CD4-positive, alpha-beta memory T cell (primary cell): ENCODE results near the gene KRT71. TPM values are rescaled to one million over a fixed set of nuclear protein-coding genes. Genes with fewer than 3 reads are reported as not detected.
"Not testable (repeated sequence)": the region's sequence is repeated elsewhere in the genome, so short reads cannot be mapped to it uniquely, and the experiment has no call there.

Source experiments
- CTCF ChIA-PET: fragments of 350-600 bp; sonication (Branson Sonifier 250); formaldehyde crosslinking; loops from one replicate; lab custom pipeline; 2021; ENCODE audit warnings: inconsistent platforms; ENCODE audit not compliant: partially characterized antibody; lab: Charles Lee
- POLR2A ChIA-PET: fragments of 350-600 bp; sonication (Branson Sonifier 250); formaldehyde crosslinking; loops from one replicate; lab custom pipeline; 2021; ENCODE audit not compliant: partially characterized antibody; lab: Charles Lee
- DNase-seq, 5 donors: peaks; one replicate each; pipeline versions ENCODE4 v3.0.0 to v3.0.0-alpha.2; 2020 to 2022; ENCODE audit warnings: mixed read lengths in 1 of 5
- H3K27ac ChIP-seq: one replicate; pipeline ENCODE4 v1.7.0; 2013; ENCODE audit warnings: low read depth, low read length
- H3K27me3 ChIP-seq: 2 replicates; pipeline ENCODE4 v1.7.0; 2013; ENCODE audit warnings: mild to moderate bottlenecking, low read length, moderate library complexity; ENCODE audit not compliant: insufficient read depth
- H3K36me3 ChIP-seq: 2 replicates; pipeline ENCODE4 v1.7.0; 2013; ENCODE audit warnings: mild to moderate bottlenecking, low read length, moderate library complexity; ENCODE audit not compliant: insufficient read depth
- H3K4me1 ChIP-seq: 2 replicates; pipeline ENCODE4 v1.7.0; 2013; ENCODE audit warnings: mild to moderate bottlenecking, low read length, moderate library complexity; ENCODE audit not compliant: insufficient read depth
- H3K4me3 ChIP-seq, 2 donors: one replicate each; pipeline ENCODE4 v1.7.0; 2013; ENCODE audit warnings: low read length in 2 of 2, mild to moderate bottlenecking in 1 of 2
- H3K9me3 ChIP-seq, 2 donors: one replicate each; pipeline ENCODE4 v1.7.0; 2013; ENCODE audit warnings: low read length in 2 of 2, control low read depth in 1 of 2; ENCODE audit not compliant: control insufficient read depth in 1 of 2
- H3K27ac Mint-ChIP-seq, 7 donors: one replicate each; pipeline ENCODE4 v1.8.0; 2020 to 2021; ENCODE audit warnings: mixed read lengths in 7 of 7, mild to moderate bottlenecking in 6 of 7, inconsistent platforms in 3 of 7, moderate library complexity in 3 of 7
- H3K27me3 Mint-ChIP-seq, 2 donors: one replicate each; pipeline ENCODE4 v1.8.0; 2020 to 2021; ENCODE audit warnings: mixed read lengths in 2 of 2
- H3K36me3 Mint-ChIP-seq, 2 donors: one replicate each; pipeline ENCODE4 v1.8.0; 2020 to 2021; ENCODE audit warnings: mixed read lengths in 2 of 2, inconsistent platforms in 1 of 2, mild to moderate bottlenecking in 1 of 2
- H3K4me1 Mint-ChIP-seq, 4 donors: one replicate each; pipeline ENCODE4 v1.8.0; 2020 to 2021; ENCODE audit warnings: mixed read lengths in 4 of 4, mild to moderate bottlenecking in 1 of 4
- H3K4me3 Mint-ChIP-seq, 8 donors: one replicate each; pipeline ENCODE4 v1.8.0; 2020 to 2021; ENCODE audit warnings: mixed read lengths in 8 of 8, mild to moderate bottlenecking in 7 of 8, moderate library complexity in 6 of 8, inconsistent platforms in 3 of 8
- H3K9me3 Mint-ChIP-seq, 8 donors: one replicate each; pipeline ENCODE4 v1.8.0; 2020 to 2021; ENCODE audit warnings: mixed read lengths in 8 of 8, mild to moderate bottlenecking in 5 of 8, inconsistent platforms in 3 of 8, moderate library complexity in 1 of 8
- intact Hi-C: fragments of 100-400 bp; cut with micrococcal nuclease; formaldehyde crosslinking; loops from one replicate; pipeline ENCODE4 v1.15.1; 2023
- polyA plus RNA-seq, 2 donors: library from polyadenylated mRNA; unstranded; fragments of 300-500 nt; fragmentation: Illumina TruSeq; gene quantifications; one replicate each; pipeline ENCODE4 v1.2.3, GENCODE V29; 2021
- total RNA-seq, 2 experiments: library from RNA; stranded (reverse); gene quantifications; one replicate each; pipeline ENCODE4 v1.2.3, GENCODE V29; 2021

KRT71 gene
- total and polyA plus RNA-seq, 4 experiments from 2014 or later = not detected

GRCh38 chr12:52508211-52508610, 44.7 kb downstream of the KRT71 start:
- Histone ChIP-seq H3K9me3 (no peaks in the 10 kb centered on the region), H3K4me1 (no peaks in the 10 kb centered on the region), H3K36me3 (no peaks in the 10 kb centered on the region), H3K27ac (no peak overlapping the region), H3K27me3 (no peaks in the 10 kb centered on the region), H3K4me3 (no peak overlapping the region)
- ChIA-PET CTCF (interaction anchor here (1.3 kb wide), 1 partner anchor 351 kb away, joined by 3 read pairs; no protein-coding TSS in a partner anchor), POLR2A (no interaction called here)
- Mint-ChIP-seq H3K27me3 (peaks cover 22 to 24% of the 10 kb centered on the region in 2 donors), H3K9me3 (peaks cover 0 to 22% (median 12%) of the 10 kb centered on the region in 8 donors), H3K4me3 (no peak overlapping the region), H3K4me1 (no peaks in the 10 kb centered on the region), H3K27ac (no peak overlapping the region), H3K36me3 (no peaks in the 10 kb centered on the region)
- DNase-seq = no peak
- intact Hi-C loops = no loop called here

- intact Hi-C loops = loop anchor here (1.0 kb wide), 1 partner anchor 355 kb away; no protein-coding TSS in a partner anchor
- POLR2A ChIA-PET = no interaction called here
Observed at GRCh38 chr12:52506858-52507715, 45.9 kb downstream of the KRT71 start.

GRCh38 chr12:52502877-52503276, 50.1 kb downstream of the KRT71 start:
- Histone ChIP-seq H3K9me3 (no peaks in the 10 kb centered on the region), H3K4me3 (no peak overlapping the region), H3K27me3 (no peaks in the 10 kb centered on the region), H3K4me1 (no peaks in the 10 kb centered on the region), H3K27ac (no peak overlapping the region), H3K36me3 (no peaks in the 10 kb centered on the region)
- Mint-ChIP-seq H3K27me3 (peaks cover 11 to 21% of the 10 kb centered on the region in 2 donors), H3K9me3 (peaks cover 0 to 2% (median 0%) of the 10 kb centered on the region in 8 donors), H3K4me3 (no peak overlapping the region), H3K4me1 (no peaks in the 10 kb centered on the region), H3K36me3 (no peaks in the 10 kb centered on the region), H3K27ac (no peak overlapping the region)
- POLR2A ChIA-PET = no interaction called here
- CTCF ChIA-PET = no interaction called here
- no peak for DNase-seq
- intact Hi-C loops = no loop called here

More at GRCh38 chr12:52506858-52507715, 45.9 kb downstream of the KRT71 start:
- CTCF ChIA-PET = interaction anchor here (1.0 to 1.3 kb wide), 4 partner anchors 13 to 352 kb away, joined by 3 to 4 read pairs (median 3); partner anchors contain the start of gene KRT6A
- Mint-ChIP-seq H3K9me3 (peaks cover 0 to 20% (median 12%) of the 10 kb centered on the region in 8 donors), H3K4me3 (no peak overlapping the region), H3K27ac (no peak overlapping the region), H3K36me3 (no peaks in the 10 kb centered on the region), H3K27me3 (peaks cover 19 to 23% of the 10 kb centered on the region in 2 donors), H3K4me1 (no peaks in the 10 kb centered on the region)
- Histone ChIP-seq H3K4me1 (no peaks in the 10 kb centered on the region), H3K4me3 (no peak overlapping the region), H3K9me3 (no peaks in the 10 kb centered on the region), H3K27ac (no peak overlapping the region), H3K27me3 (no peaks in the 10 kb centered on the region), H3K36me3 (no peaks in the 10 kb centered on the region)
- peak in 2 of 5 donors; percentile 11 to 20 for DNase-seq

DNA sequence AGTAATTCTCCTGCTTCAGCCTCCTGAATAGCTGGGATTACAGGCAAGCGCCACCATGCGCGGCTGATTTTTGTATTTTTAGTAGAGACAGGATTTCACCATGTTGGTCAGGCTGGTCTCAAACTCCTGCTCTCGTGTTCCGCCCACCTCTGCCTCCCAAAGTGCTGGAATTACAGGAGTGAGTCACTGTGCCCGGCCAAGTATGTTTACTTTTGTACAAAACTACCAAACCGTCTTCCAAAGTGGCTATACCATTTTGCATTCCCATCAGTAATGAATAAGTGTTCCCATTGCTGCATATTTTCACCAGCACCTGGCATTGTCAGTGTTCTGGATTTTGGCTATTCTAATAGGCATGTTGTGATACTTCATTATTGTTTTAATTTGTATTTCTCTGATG, 51.5 kb downstream of the KRT71 start:
- CTCF ChIA-PET = no interaction called here
- H3K9me3 Mint-ChIP-seq = peaks cover 0 to 2% (median 0%) of the 10 kb centered on the region in 8 donors

GRCh38 chr12:52500574-52500973, 52.4 kb downstream of the KRT71 start:
- H3K4me1 Mint-ChIP-seq, CTCF ChIA-PET, H3K36me3 Mint-ChIP-seq, H3K4me3 ChIP-seq, H3K27me3 ChIP-seq, POLR2A ChIA-PET, H3K4me1 ChIP-seq, H3K9me3 Mint-ChIP-seq, H3K27ac Mint-ChIP-seq, H3K9me3 ChIP-seq, H3K4me3 Mint-ChIP-seq, H3K36me3 ChIP-seq, DNase-seq, H3K27ac ChIP-seq, intact Hi-C loops: not testable (repeated sequence)
- H3K27me3 Mint-ChIP-seq = peaks cover 12 to 13% of the 10 kb centered on the region in 2 donors

More for the DNA sequence above, 51.5 kb downstream of the KRT71 start:
- Mint-ChIP-seq H3K4me3 (no peak overlapping the region), H3K4me1 (no peaks in the 10 kb centered on the region), H3K27me3 (peaks cover 8 to 18% of the 10 kb centered on the region in 2 donors), H3K36me3 (no peaks in the 10 kb centered on the region), H3K27ac (no peak overlapping the region)
- H3K4me3 ChIP-seq = no peak overlapping the region
- no peaks in the 10 kb centered on the region for H3K9me3 ChIP-seq
- POLR2A ChIA-PET = no interaction called here
- DNase-seq = no peak
- H3K27ac ChIP-seq = no peak overlapping the region
- H3K36me3 ChIP-seq = no peaks in the 10 kb centered on the region
- H3K4me1 ChIP-seq = no peaks in the 10 kb centered on the region
- intact Hi-C loops = no loop called here
- no peaks in the 10 kb centered on the region for H3K27me3 ChIP-seq

- intact Hi-C loops = no loop called here
Observed at GRCh38 chr12:52499806-52500560, 53.0 kb downstream of the KRT71 start.

DNA sequence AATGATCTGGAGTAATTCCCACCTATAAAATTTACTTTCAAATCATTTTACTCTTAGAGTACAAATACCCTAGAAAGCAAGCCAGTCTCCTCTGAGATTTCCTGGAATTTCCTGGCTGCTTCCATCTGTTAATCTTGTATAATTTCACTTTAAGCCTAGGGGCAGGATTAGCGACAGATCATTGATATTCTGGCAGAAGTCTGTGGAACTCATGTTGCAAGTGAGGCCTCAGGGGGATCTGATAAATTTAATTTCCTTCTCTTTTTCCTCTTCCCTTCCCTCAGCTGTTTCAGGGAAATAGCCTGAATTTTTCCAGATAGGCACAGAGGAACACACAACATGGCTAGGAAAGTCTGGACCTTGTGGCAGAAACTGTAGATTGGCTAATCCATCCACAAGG, 54.0 kb downstream of the KRT71 start:
- no peak overlapping the region for H3K4me3 ChIP-seq
- intact Hi-C loops = no loop called here
- H3K27ac Mint-ChIP-seq = no peak overlapping the region
- no peak overlapping the region for H3K4me3 Mint-ChIP-seq
- H3K36me3 ChIP-seq = no peaks in the 10 kb centered on the region
- peaks cover 13 to 20% of the 10 kb centered on the region in 2 donors for H3K27me3 Mint-ChIP-seq
- ChIA-PET CTCF (no interaction called here), POLR2A (no interaction called here)
- H3K27ac ChIP-seq = no peak overlapping the region
- no peaks in the 10 kb centered on the region for H3K4me1 Mint-ChIP-seq
- no peaks in the 10 kb centered on the region for H3K4me1 ChIP-seq
- DNase-seq = no peak
- no peaks in the 10 kb centered on the region for H3K9me3 ChIP-seq
- no peaks in the 10 kb centered on the region for H3K27me3 ChIP-seq
- H3K9me3 Mint-ChIP-seq = peaks cover 0 to 2% (median 0%) of the 10 kb centered on the region in 8 donors
- no peaks in the 10 kb centered on the region for H3K36me3 Mint-ChIP-seq

More at GRCh38 chr12:52499806-52500560, 53.0 kb downstream of the KRT71 start:
- CTCF ChIA-PET = no interaction called here
- no peaks in the 10 kb centered on the region for H3K9me3 ChIP-seq
- H3K27ac Mint-ChIP-seq = no peak overlapping the region
- H3K36me3 ChIP-seq = no peaks in the 10 kb centered on the region
- no peak overlapping the region for H3K4me3 Mint-ChIP-seq
- no peaks in the 10 kb centered on the region for H3K4me1 ChIP-seq
- H3K4me1 Mint-ChIP-seq = no peaks in the 10 kb centered on the region
- no peaks in the 10 kb centered on the region for H3K27me3 ChIP-seq
- H3K27ac ChIP-seq = no peak overlapping the region
- POLR2A ChIA-PET = no interaction called here
- DNase-seq = no peak
- no peak overlapping the region for H3K4me3 ChIP-seq
- H3K27me3 Mint-ChIP-seq = peaks cover 13 to 16% of the 10 kb centered on the region in 2 donors
- peaks cover 0 to 2% (median 0%) of the 10 kb centered on the region in 8 donors for H3K9me3 Mint-ChIP-seq
- no peaks in the 10 kb centered on the region for H3K36me3 Mint-ChIP-seq
